HepG2 (cell line): ENCODE results near the gene TEKT3. TPM values are rescaled to one million over a fixed set of nuclear protein-coding genes. Genes with fewer than 3 reads are reported as not detected.

ENCODE experiments used
- CENPT ChIP-seq: sonication (generic); formaldehyde crosslinking; IDR thresholded peaks from 2 replicates; pipeline ENCODE4 v1.8.0; 2022; ENCODE audit warnings: low read depth, mild to moderate bottlenecking, moderate library complexity, missing genetic modification reagents
- CHD4 ChIP-seq: fragments of 200-600 bp; sonication (generic); IDR thresholded peaks from 2 replicates; pipeline ENCODE4 v1.7.0; 2017; ENCODE audit warnings: mild to moderate bottlenecking, low read length, borderline replicate concordance
- JUNB ChIP-seq: sonication (generic); formaldehyde crosslinking; IDR thresholded peaks from 2 replicates; pipeline ENCODE4 v1.8.0; 2022; ENCODE audit warnings: missing genetic modification reagents, mild to moderate bottlenecking, borderline replicate concordance
- POGZ ChIP-seq: sonication (generic); formaldehyde crosslinking; IDR thresholded peaks from 2 replicates; pipeline ENCODE4 v1.4.0; 2020; ENCODE audit warnings: mild to moderate bottlenecking, missing genetic modification reagents
- PTBP1 ChIP-seq: fragments of 200-400 bp; formaldehyde crosslinking; IDR thresholded peaks from 2 replicates; pipeline ENCODE4 v1.6.1; 2018; ENCODE audit warnings: low read length, low read depth; ENCODE audit not compliant: poor library complexity, severe bottlenecking
- SP1 ChIP-seq, 2 experiments: fragments of 450-650 bp in 1 of 2; sonication (generic) in 1 of 2; formaldehyde crosslinking in 1 of 2; IDR thresholded peaks; 2 replicates each; pipeline versions ENCODE4 v1.4.0 to v1.6.1; 2016 to 2020; ENCODE audit warnings: missing genetic modification reagents in 1 of 2
- ZBTB40 ChIP-seq, 2 experiments: fragments of 450-650 bp in 1 of 2; sonication (generic) in 1 of 2; formaldehyde crosslinking in 1 of 2; IDR thresholded peaks; 2 replicates each; pipeline versions ENCODE4 v1.6.1 to v1.8.0; 2016 to 2022; ENCODE audit warnings: antibody characterized with exemption in 1 of 2, mild to moderate bottlenecking in 1 of 2, missing genetic modification reagents in 1 of 2
- ZNF616 ChIP-seq: sonication (generic); formaldehyde crosslinking; IDR thresholded peaks from 2 replicates; pipeline ENCODE4 v1.5.0; 2020; ENCODE audit warnings: low read depth, mild to moderate bottlenecking, missing genetic modification reagents
- ZNF639 ChIP-seq: conservative IDR thresholded peaks from 2 replicates; pipeline ENCODE4 v1.6.1; 2018; ENCODE audit warnings: missing genetic modification reagents
- ZNF691 ChIP-seq: sonication (generic); formaldehyde crosslinking; IDR thresholded peaks from 2 replicates; pipeline ENCODE4 v1.4.0; 2020; ENCODE audit warnings: missing genetic modification reagents, low read depth, mild to moderate bottlenecking, borderline replicate concordance
- polyA plus RNA-seq, 8 experiments: library from polyadenylated mRNA; depleted of rRNA in 3 of 8; stranded (reverse) in 7 of 8; unstranded in 1 of 8; fragments of >200 nt; fragmentation: Illumina TruSeq in 4 of 8; extraction: Trizol in 4 of 8; gene quantifications; 2 replicates each; pipeline versions ENCODE4 v1.2.1 to v1.2.3, GENCODE V29; 2011 to 2016; ENCODE audit warnings: low read depth in 4 of 8, missing spikeins in 1 of 8, mixed read lengths in 1 of 8; ENCODE audit not compliant: insufficient read depth in 1 of 8
- total RNA-seq, 5 experiments: library from RNA; depleted of rRNA; stranded (reverse); fragments of >200 nt; fragmentation: Illumina TruSeq; extraction: Trizol; gene quantifications; 2 replicates each; pipeline ENCODE4 v1.2.3, GENCODE V29; 2016; ENCODE audit warnings: low read depth in 1 of 5

Gene TEKT3
- total and polyA plus RNA-seq, 2 of the 13 experiments (the other 11 are each of a cell fraction or from before 2014, with no cell fraction given) = 0.58 to 0.82 TPM

GRCh38 chr17:15274017-15274416, 67.4 kb downstream of the TEKT3 start (continued):
- TF ChIP-seq CENPT (CRISPR knock-in tag) (no peak), ZBTB40 (IDR thresholded peaks at IDR 0.05) (no peak), ZBTB40 (CRISPR knock-in tag; IDR thresholded peaks at IDR 0.05) (no peak), ZNF639 (no peak), JUNB (CRISPR knock-in tag) (no peak), CHD4 (no peak), PTBP1 (no peak), ZNF616 (CRISPR knock-in tag) (no peak), POGZ (CRISPR knock-in tag) (no peak), ZNF691 (CRISPR knock-in tag) (no peak), SP1 (IDR thresholded peaks at IDR 0.05) (no peak), SP1 (CRISPR knock-in tag; IDR thresholded peaks at IDR 0.05) (no peak)
